H1 (cell line): ENCODE results near the gene C3orf20. TPM values are rescaled to one million over a fixed set of nuclear protein-coding genes. Genes with fewer than 3 reads are reported as not detected.

Source experiments
- polyA plus RNA-seq, 7 experiments: library from polyadenylated mRNA; depleted of rRNA in 3 of 7; stranded (reverse) in 5 of 7; unstranded in 2 of 7; fragments of >200 nt in 5 of 7; fragments of 200-250 nt in 2 of 7; gene quantifications; 1 replicate in 5 of 7; 2 replicates in 1 of 7; 4 replicates in 1 of 7; pipeline versions ENCODE4 v1.2.1 to v1.2.3, GENCODE V29; 2011 to 2013; ENCODE audit warnings: missing spikeins in 2 of 7, mixed read lengths in 2 of 7
- total RNA-seq: library from RNA; stranded (reverse); fragmentation: NEBNext Ultra II Directional; extraction: Animal tissue kit (Norgen Biotek cat#: 25700); gene quantifications from 2 replicates; pipeline ENCODE4 v1.2.1, GENCODE V29; 2021
- TF ChIP-seq, protein P1 (sequence below): IDR thresholded peaks from 2 replicates; pipeline ENCODE4 v1.6.1; 2012; ENCODE audit warnings: inconsistent platforms

Gene C3orf20
- total and polyA plus RNA-seq, 2 of the 8 experiments (the other 6 are each of a cell fraction or from before 2014, with no cell fraction given) = not detected

GRCh38 chr3:14765576-14766427 lies 90.9 kb downstream of the C3orf20 start (continued):
- TF ChIP-seq, protein P1, sequence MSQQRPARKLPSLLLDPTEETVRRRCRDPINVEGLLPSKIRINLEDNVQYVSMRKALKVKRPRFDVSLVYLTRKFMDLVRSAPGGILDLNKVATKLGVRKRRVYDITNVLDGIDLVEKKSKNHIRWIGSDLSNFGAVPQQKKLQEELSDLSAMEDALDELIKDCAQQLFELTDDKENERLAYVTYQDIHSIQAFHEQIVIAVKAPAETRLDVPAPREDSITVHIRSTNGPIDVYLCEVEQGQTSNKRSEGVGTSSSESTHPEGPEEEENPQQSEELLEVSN = no peak
